PC-9 (cell line): ENCODE results near the gene SUSD1.

Experiments used
- CTCF ChIP-seq: fragments of 200-600 bp; sonication (generic); conservative IDR thresholded peaks from 2 replicates; pipeline ENCODE4 v1.6.1; 2017; ENCODE audit warnings: mixed run types, antibody characterized with exemption, mild to moderate bottlenecking, moderate library complexity
- EZH2 ChIP-seq: fragments of 200-600 bp; sonication (generic); IDR thresholded peaks from 2 replicates; pipeline ENCODE4 v1.8.0; 2017; ENCODE audit warnings: antibody characterized with exemption, low read depth

GRCh38 chr9:112142420-112142819, 32.7 kb downstream of the SUSD1 start:
- TF ChIP-seq CTCF (no peak), EZH2 (no peak)
